Islet precursor cell (in vitro differentiated cells): Measurements from ENCODE around the gene ZNG1C.
"Not testable (repeated sequence)": the region's sequence is repeated elsewhere in the genome, so short reads cannot be mapped to it uniquely, and the experiment has no call there.

Experiments used
- DNase-seq: peaks from one replicate; pipeline ENCODE4 v3.0.0-alpha.2; 2018

ZNG1C gene

GRCh38 chr9:68343992-68344391, 102.2 kb downstream of the ZNG1C start:
- not testable (repeated sequence) for DNase-seq
